HL-60/S4 treated with phorbol 12-myristate 13-acetate at 8.2 ng/mL for 4 days and 3 days (cell line): Measurements from ENCODE around the gene OR6B1.
"Not testable (repeated sequence)": the region's sequence is repeated elsewhere in the genome, so short reads cannot be mapped to it uniquely, and the experiment has no call there.

Experiments used
- in situ Hi-C: fragments of 300-500 bp; cut with MboI; formaldehyde crosslinking; loops from 2 replicates; pipeline ENCODE4 v1.15.0; 2022; ENCODE audit warnings: low sequenced_read_pairs

Gene OR6B1

GRCh38 chr7:144004703-144005102, 4.6 kb downstream of the OR6B1 start:
- in situ Hi-C loops: no loop called here

- in situ Hi-C loops: no loop called here
Measured at GRCh38 chr7:144006029-144006691, 6.0 kb downstream of the OR6B1 start.

- in situ Hi-C loops: no loop called here
Measured at GRCh38 chr7:144006692-144007042, 6.5 kb downstream of the OR6B1 start.

- in situ Hi-C loops: no loop called here
Measured at GRCh38 chr7:144009361-144009760, 9.2 kb downstream of the OR6B1 start.

- in situ Hi-C loops: not testable (repeated sequence)
Measured at GRCh38 chr7:144010061-144010460, 9.9 kb downstream of the OR6B1 start.

- in situ Hi-C loops: not testable (repeated sequence)
Measured at GRCh38 chr7:144010821-144011220, 10.7 kb downstream of the OR6B1 start.

GRCh38 chr7:144011458-144012230, 11.5 kb downstream of the OR6B1 start:
- in situ Hi-C loops: no loop called here

- in situ Hi-C loops: no loop called here
Measured at GRCh38 chr7:144018065-144018464, 17.9 kb downstream of the OR6B1 start.

GRCh38 chr7:144019457-144019856, 19.3 kb downstream of the OR6B1 start:
- in situ Hi-C loops: no loop called here

GRCh38 chr7:144020340-144020739, 20.2 kb downstream of the OR6B1 start:
- in situ Hi-C loops: no loop called here

- in situ Hi-C loops: no loop called here
Measured at GRCh38 chr7:144022169-144022568, 22.0 kb downstream of the OR6B1 start.

GRCh38 chr7:144023171-144023827, 23.2 kb downstream of the OR6B1 start:
- in situ Hi-C loops: no loop called here

- in situ Hi-C loops: no loop called here
Measured at GRCh38 chr7:144024213-144024612, 24.1 kb downstream of the OR6B1 start.

GRCh38 chr7:144026203-144026883, 26.2 kb downstream of the OR6B1 start:
- in situ Hi-C loops: no loop called here

GRCh38 chr7:144027070-144027469, 26.9 kb downstream of the OR6B1 start:
- in situ Hi-C loops: no loop called here

GRCh38 chr7:144027974-144028373, 27.9 kb downstream of the OR6B1 start:
- in situ Hi-C loops: no loop called here

GRCh38 chr7:144028547-144028946, 28.4 kb downstream of the OR6B1 start:
- in situ Hi-C loops: no loop called here

- in situ Hi-C loops: no loop called here
Measured at GRCh38 chr7:144032516-144032915, 32.4 kb downstream of the OR6B1 start.

GRCh38 chr7:144032985-144033709, 33.0 kb downstream of the OR6B1 start:
- in situ Hi-C loops: no loop called here

- in situ Hi-C loops: no loop called here
Measured at GRCh38 chr7:144035385-144035784, 35.3 kb downstream of the OR6B1 start.
